Caco-2 (cell line): ENCODE data around the gene GLRA2. TPM values are rescaled to one million over a fixed set of nuclear protein-coding genes. Genes with fewer than 3 reads are reported as not detected.

ENCODE experiments used
- BruUV-seq: library from RNA; stranded (reverse); fragments of 400-500 nt; replicated peaks from 2 replicates; lab custom pipeline; 2021; lab: Mats Ljungman, UMichigan
- CTCF ChIA-PET: fragments of 300-600 bp; sonication (Branson Sonifier 250); formaldehyde crosslinking; loops from one replicate; lab custom pipeline; 2022; ENCODE audit warnings: antibody characterized with exemption; lab: Charles Lee
- POLR2A ChIA-PET: fragments of 300-600 bp; sonication (Branson Sonifier 250); formaldehyde crosslinking; loops from one replicate; lab custom pipeline; 2022; ENCODE audit warnings: antibody characterized with exemption; lab: Charles Lee
- DNase-seq, 2 experiments: peaks; one replicate each; pipeline versions ENCODE4 v3.0.0 to v3.0.0-alpha.2; 2020 to 2022
- H3K27me3 ChIP-seq: replicated peaks from 2 replicates; pipeline ENCODE4 v1.6.0; 2011; ENCODE audit warnings: low read length; ENCODE audit not compliant: control insufficient read depth, insufficient read depth
- H3K36me3 ChIP-seq: 2 replicates; pipeline ENCODE4 v1.5.1; 2011; ENCODE audit warnings: low read length; ENCODE audit not compliant: control insufficient read depth, insufficient read depth
- H3K4me1 ChIP-seq: fragments of 250-450 bp; sonication (Bioruptor Pico); 2 replicates; pipeline ENCODE4 v1.5.1; 2020; ENCODE audit warnings: mild to moderate bottlenecking
- H3K4me3 ChIP-seq: 2 replicates; pipeline ENCODE4 v1.5.1; 2011; ENCODE audit warnings: low read depth, mild to moderate bottlenecking, control low read depth, low read length
- H3K9me3 ChIP-seq: fragments of 250-450 bp; sonication (Bioruptor Pico); 2 replicates; pipeline ENCODE4 v1.5.1; 2020; ENCODE audit warnings: mild to moderate bottlenecking, moderate library complexity
- H3K27ac Mint-ChIP-seq: one replicate; pipeline ENCODE4 v1.8.0; 2022; ENCODE audit warnings: mixed read lengths; ENCODE audit not compliant: unreplicated experiment
- H3K27me3 Mint-ChIP-seq: one replicate; pipeline ENCODE4 v1.8.0; 2022; ENCODE audit warnings: mixed read lengths; ENCODE audit not compliant: insufficient read depth, unreplicated experiment
- H3K36me3 Mint-ChIP-seq: one replicate; pipeline ENCODE4 v1.8.0; 2022; ENCODE audit warnings: mild to moderate bottlenecking, mixed read lengths; ENCODE audit not compliant: insufficient read depth, unreplicated experiment
- H3K4me1 Mint-ChIP-seq: one replicate; pipeline ENCODE4 v1.8.0; 2022; ENCODE audit warnings: low read depth, mixed read lengths; ENCODE audit not compliant: unreplicated experiment
- H3K4me3 Mint-ChIP-seq: one replicate; pipeline ENCODE4 v1.8.0; 2022; ENCODE audit warnings: mild to moderate bottlenecking, moderate library complexity, mixed read lengths; ENCODE audit not compliant: unreplicated experiment
- H3K9me3 Mint-ChIP-seq: one replicate; pipeline ENCODE4 v1.8.0; 2022; ENCODE audit warnings: mixed read lengths; ENCODE audit not compliant: unreplicated experiment
- intact Hi-C: fragments of 100-400 bp; cut with micrococcal nuclease; formaldehyde crosslinking; loops from one replicate; pipeline ENCODE4 v1.10.0; 2022; ENCODE audit not compliant: unreplicated experiment
- total RNA-seq: library from RNA; stranded (reverse); gene quantifications from 2 replicates; pipeline ENCODE4 v1.2.3, GENCODE V29; 2022
- TF ChIP-seq, protein P1 (sequence below), 2 experiments: fragments of 200-600 bp in 1 of 2; IDR thresholded peaks; 1 replicate in 1 of 2; 2 replicates in 1 of 2; pipeline versions ENCODE4 v1.5.1 to v1.8.0; 2011 to 2022; ENCODE audit warnings: antibody characterized with exemption in 1 of 2, control low read depth in 1 of 2, inconsistent platforms in 1 of 2, low read depth in 1 of 2, low read length in 1 of 2, mild to moderate bottlenecking in 1 of 2, moderate library complexity in 1 of 2; ENCODE audit not compliant: insufficient read depth in 1 of 2, severe bottlenecking in 1 of 2, unreplicated experiment in 1 of 2

GLRA2 gene
- total RNA-seq, 1 experiment from 2014 or later: not detected

DNA sequence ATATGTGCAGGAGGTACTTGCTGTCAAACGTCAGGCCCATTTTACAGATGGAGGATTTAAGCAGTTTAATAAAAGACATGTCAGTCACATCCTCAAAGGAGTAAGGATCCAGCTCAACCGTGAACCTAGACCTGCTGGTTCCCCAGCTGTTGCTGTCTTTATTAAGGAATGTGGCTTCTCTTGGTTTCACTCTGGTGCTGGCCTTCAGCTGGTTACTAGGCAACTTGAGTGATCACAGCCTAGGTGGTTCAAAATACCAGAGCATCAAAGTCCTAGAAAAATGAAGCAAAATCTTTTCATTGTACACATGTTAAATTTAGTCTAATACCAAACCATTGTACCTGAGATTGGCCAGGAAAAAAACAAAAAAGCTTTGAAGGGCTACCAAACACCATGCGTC is 32.7 kb upstream of the GLRA2 start:
- no peaks in the 10 kb centered on the region for H3K4me1 Mint-ChIP-seq
- ChIA-PET CTCF (no interaction called here), POLR2A (no interaction called here)
- BruUV-seq: no TSS peak
- no peaks in the 10 kb centered on the region for H3K36me3 ChIP-seq
- H3K36me3 Mint-ChIP-seq: no peaks in the 10 kb centered on the region
- H3K27ac Mint-ChIP-seq: no peak overlapping the region
- H3K4me1 ChIP-seq: no peaks in the 10 kb centered on the region
- TF ChIP-seq, protein P1, sequence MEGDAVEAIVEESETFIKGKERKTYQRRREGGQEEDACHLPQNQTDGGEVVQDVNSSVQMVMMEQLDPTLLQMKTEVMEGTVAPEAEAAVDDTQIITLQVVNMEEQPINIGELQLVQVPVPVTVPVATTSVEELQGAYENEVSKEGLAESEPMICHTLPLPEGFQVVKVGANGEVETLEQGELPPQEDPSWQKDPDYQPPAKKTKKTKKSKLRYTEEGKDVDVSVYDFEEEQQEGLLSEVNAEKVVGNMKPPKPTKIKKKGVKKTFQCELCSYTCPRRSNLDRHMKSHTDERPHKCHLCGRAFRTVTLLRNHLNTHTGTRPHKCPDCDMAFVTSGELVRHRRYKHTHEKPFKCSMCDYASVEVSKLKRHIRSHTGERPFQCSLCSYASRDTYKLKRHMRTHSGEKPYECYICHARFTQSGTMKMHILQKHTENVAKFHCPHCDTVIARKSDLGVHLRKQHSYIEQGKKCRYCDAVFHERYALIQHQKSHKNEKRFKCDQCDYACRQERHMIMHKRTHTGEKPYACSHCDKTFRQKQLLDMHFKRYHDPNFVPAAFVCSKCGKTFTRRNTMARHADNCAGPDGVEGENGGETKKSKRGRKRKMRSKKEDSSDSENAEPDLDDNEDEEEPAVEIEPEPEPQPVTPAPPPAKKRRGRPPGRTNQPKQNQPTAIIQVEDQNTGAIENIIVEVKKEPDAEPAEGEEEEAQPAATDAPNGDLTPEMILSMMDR (IDR thresholded peaks at IDR 0.05; ENCODE audit: insufficient read depth in 1 of 2, low read depth in 1 of 2, low read length in 1 of 2, severe bottlenecking in 1 of 2, unreplicated experiment in 1 of 2): no peak
- no peaks in the 10 kb centered on the region for H3K9me3 ChIP-seq
- H3K9me3 Mint-ChIP-seq: no peaks in the 10 kb centered on the region
- H3K4me3 Mint-ChIP-seq: no peak overlapping the region
- H3K4me3 ChIP-seq: no peak overlapping the region
- no peak for DNase-seq
- no peaks in the 10 kb centered on the region for H3K27me3 ChIP-seq
- no peaks in the 10 kb centered on the region for H3K27me3 Mint-ChIP-seq
- intact Hi-C loops: no loop called here

DNA sequence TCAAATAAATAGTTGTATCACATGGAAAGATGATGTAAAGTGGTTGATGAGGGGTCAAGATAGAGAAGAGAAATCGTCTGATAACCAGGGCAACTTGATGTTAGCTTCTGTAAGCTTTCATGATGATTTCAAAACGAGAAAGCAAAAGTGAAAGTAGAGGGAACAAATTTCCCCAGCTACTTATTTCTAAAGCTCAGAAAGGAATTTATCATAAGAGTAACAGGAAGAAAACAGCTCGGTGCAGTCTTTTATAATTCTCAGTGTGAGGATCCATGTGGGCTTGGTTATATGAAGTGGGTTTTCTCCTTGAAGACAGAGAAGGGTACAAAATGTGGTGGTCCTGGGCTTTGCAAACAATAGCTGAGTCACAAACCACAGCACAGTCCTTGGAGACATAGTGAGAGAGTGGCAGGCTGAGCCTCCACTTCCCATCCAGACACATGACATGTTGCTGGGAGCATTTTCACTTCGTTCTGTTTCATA is 32.1 kb upstream of the GLRA2 start:
- H3K4me3 Mint-ChIP-seq: no peak overlapping the region
- intact Hi-C loops: no loop called here

DNA sequence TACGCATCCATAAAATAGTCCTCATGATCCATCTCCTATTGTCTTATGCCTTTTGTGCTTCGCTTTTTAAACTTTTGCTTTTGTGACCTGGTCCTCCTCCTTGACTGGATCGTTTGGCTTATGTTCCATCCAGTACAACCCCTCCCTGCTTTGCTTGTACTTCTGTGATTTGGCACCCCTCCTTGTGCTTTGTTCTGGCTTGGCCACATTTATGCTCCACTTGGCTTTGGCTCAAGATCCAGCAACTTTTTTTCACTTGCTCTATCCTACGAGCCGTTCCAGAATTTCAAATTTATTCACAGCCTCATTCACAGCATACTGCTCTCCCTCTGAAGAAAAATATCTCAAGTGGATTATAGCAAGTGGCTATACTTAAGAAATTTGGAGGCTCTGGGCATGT is 28.0 kb upstream of the GLRA2 start:
- intact Hi-C loops: no loop called here
- no peak for DNase-seq
- no peaks in the 10 kb centered on the region for H3K4me1 Mint-ChIP-seq
- ChIA-PET POLR2A (no interaction called here), CTCF (no interaction called here)
- Histone ChIP-seq H3K36me3 (no peaks in the 10 kb centered on the region), H3K9me3 (no peaks in the 10 kb centered on the region), H3K4me3 (no peak overlapping the region), H3K27me3 (no peaks in the 10 kb centered on the region), H3K4me1 (no peaks in the 10 kb centered on the region)
- no peak overlapping the region for H3K27ac Mint-ChIP-seq
- no TSS peak for BruUV-seq
- no peaks in the 10 kb centered on the region for H3K9me3 Mint-ChIP-seq
- TF ChIP-seq, protein P1 (IDR thresholded peaks at IDR 0.05; ENCODE audit: insufficient read depth in 1 of 2, low read depth in 1 of 2, low read length in 1 of 2, severe bottlenecking in 1 of 2, unreplicated experiment in 1 of 2): no peak
- H3K4me3 Mint-ChIP-seq: no peak overlapping the region
- H3K27me3 Mint-ChIP-seq: no peaks in the 10 kb centered on the region
- no peaks in the 10 kb centered on the region for H3K36me3 Mint-ChIP-seq

More for the DNA sequence above, 32.1 kb upstream of the GLRA2 start:
- Mint-ChIP-seq H3K36me3 (no peaks in the 10 kb centered on the region), H3K9me3 (no peaks in the 10 kb centered on the region), H3K27me3 (no peaks in the 10 kb centered on the region), H3K4me1 (no peaks in the 10 kb centered on the region), H3K27ac (no peak overlapping the region)
- Histone ChIP-seq H3K27me3 (no peaks in the 10 kb centered on the region), H3K9me3 (no peaks in the 10 kb centered on the region), H3K4me1 (no peaks in the 10 kb centered on the region), H3K36me3 (no peaks in the 10 kb centered on the region), H3K4me3 (no peak overlapping the region)
- DNase-seq: no peak
- BruUV-seq: no TSS peak
- ChIA-PET POLR2A (no interaction called here), CTCF (no interaction called here)
- TF ChIP-seq, protein P1 (IDR thresholded peaks at IDR 0.05; ENCODE audit: insufficient read depth in 1 of 2, low read depth in 1 of 2, low read length in 1 of 2, severe bottlenecking in 1 of 2, unreplicated experiment in 1 of 2): no peak
